Measurements from ENCODE around the gene BFAR. TPM values are rescaled to one million over a fixed set of nuclear protein-coding genes. Genes with fewer than 3 reads are reported as not detected.
"Not testable (repeated sequence)": the region's sequence is repeated elsewhere in the genome, so short reads cannot be mapped to it uniquely, and the experiment has no call there.

Gene BFAR
- total RNA-seq, 1 donor from 2014 or later = 74.5 TPM

DNA sequence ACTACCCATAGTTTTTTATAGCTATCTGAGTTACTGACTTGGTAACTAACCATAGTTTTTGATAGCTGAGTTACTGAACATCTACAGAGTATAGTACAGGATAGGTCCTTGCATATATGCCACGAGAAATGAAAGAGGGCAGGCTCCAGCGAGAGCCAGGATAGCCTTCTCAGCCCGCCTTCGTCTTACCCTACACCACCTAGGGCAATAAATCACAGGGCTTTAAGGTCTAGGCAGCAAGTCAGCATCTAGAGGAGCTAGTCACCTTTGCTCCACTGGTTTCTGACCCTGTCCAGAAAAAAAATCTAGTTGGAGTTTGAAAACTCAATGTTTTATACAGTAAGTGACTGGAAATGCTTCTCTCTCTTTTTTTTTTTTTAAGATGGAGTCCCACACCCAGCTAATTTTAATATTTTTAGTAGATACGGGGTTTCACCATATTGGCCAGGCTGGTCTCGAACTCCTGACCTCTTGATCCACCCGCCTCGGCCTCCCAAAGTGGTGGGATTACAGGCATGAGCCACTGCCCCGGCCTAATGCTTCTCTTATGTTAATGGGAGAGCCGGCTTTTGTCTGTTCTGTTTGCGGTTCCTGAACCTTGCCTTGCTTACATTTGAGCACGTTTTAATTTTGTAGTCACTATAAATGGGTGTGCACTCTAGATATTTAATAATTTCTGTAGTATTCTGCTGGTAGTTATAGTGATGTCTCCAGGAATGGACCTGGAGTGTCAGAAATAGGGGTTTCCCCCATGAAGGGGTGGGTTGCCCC is 2.8 kb downstream of the BFAR start:
- no peak for DNase-seq (ENCODE audit: low read depth, low spot score)
- H3K4me1 Mint-ChIP-seq = peaks cover 39% of the 10 kb centered on the region
- no peaks in the 10 kb centered on the region for H3K27me3 Mint-ChIP-seq (ENCODE audit: low read depth)
- TF ChIP-seq, protein P1, sequence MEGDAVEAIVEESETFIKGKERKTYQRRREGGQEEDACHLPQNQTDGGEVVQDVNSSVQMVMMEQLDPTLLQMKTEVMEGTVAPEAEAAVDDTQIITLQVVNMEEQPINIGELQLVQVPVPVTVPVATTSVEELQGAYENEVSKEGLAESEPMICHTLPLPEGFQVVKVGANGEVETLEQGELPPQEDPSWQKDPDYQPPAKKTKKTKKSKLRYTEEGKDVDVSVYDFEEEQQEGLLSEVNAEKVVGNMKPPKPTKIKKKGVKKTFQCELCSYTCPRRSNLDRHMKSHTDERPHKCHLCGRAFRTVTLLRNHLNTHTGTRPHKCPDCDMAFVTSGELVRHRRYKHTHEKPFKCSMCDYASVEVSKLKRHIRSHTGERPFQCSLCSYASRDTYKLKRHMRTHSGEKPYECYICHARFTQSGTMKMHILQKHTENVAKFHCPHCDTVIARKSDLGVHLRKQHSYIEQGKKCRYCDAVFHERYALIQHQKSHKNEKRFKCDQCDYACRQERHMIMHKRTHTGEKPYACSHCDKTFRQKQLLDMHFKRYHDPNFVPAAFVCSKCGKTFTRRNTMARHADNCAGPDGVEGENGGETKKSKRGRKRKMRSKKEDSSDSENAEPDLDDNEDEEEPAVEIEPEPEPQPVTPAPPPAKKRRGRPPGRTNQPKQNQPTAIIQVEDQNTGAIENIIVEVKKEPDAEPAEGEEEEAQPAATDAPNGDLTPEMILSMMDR (conservative IDR thresholded peaks at IDR 0.05) = no peak
- no peaks in the 10 kb centered on the region for H3K9me3 Mint-ChIP-seq
- peaks cover 2% of the 10 kb centered on the region for H3K36me3 Mint-ChIP-seq (ENCODE audit: low read depth)
- peak overlapping the region; percentile 13 for H3K27ac Mint-ChIP-seq (ENCODE audit: unreplicated experiment)
- H3K4me3 Mint-ChIP-seq = peak overlapping the region; percentile 100

DNA sequence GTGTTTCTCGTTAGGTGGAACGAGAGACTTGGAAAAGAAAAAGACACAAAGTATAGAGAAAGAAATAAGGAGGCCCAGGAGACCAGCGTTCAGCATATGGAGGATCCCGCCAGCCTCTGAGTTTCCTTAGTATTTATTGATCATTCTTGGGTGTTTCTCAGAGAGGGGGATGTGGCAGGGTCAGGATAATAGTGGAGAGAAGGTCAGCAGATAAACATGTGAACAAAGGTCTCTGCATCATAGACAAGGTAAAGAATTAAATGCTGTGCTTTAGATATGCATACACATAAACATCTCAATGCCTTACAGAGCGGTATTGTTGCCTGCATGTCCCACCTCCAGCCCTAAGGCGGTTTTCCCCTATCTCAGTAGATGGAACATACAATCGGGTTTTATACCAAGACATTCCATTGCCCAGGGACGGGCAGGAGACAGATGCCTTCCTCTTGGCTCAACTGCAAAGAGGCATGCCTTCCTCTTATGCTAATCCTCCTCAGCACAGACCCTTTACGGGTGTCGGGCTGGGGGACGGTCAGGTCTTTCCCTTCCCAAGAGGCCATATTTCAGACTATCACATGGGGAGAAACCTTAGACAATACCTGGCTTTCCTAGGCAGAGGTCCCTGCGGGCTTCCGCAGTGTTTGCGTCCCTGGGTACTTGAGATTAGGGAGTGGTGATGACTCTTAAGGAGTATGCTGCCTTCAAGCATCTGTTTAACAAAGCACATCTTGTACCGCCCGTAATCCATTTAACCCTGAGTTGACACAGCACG is 3.6 kb downstream of the BFAR start:
- H3K27me3 Mint-ChIP-seq (ENCODE audit: low read depth); DNase-seq (ENCODE audit: low read depth, low spot score); H3K36me3 Mint-ChIP-seq (ENCODE audit: low read depth); H3K9me3 Mint-ChIP-seq: not testable (repeated sequence)
- peaks cover 39% of the 10 kb centered on the region for H3K4me1 Mint-ChIP-seq
- H3K27ac Mint-ChIP-seq (ENCODE audit: unreplicated experiment) = peak overlapping the region; percentile 13
- peak overlapping the region; percentile 100 for H3K4me3 Mint-ChIP-seq

DNA sequence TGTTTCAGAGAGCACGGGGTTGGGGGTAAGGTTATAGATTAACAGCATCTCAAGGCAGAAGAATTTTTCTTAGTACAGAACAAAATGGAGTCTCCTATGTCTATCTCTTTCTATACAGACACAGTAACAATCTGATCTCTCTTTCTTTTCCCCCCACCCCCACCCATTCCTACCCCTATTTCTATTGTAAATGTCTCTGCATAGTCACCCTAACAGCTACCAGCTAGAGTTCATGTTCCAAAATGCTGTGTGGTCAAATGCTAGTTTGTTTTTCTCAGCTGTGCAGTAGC is 4.1 kb downstream of the BFAR start:
- not testable (repeated sequence) for H3K4me3 Mint-ChIP-seq; H3K27ac Mint-ChIP-seq (ENCODE audit: unreplicated experiment)
- H3K4me1 Mint-ChIP-seq = peaks cover 39% of the 10 kb centered on the region

DNA sequence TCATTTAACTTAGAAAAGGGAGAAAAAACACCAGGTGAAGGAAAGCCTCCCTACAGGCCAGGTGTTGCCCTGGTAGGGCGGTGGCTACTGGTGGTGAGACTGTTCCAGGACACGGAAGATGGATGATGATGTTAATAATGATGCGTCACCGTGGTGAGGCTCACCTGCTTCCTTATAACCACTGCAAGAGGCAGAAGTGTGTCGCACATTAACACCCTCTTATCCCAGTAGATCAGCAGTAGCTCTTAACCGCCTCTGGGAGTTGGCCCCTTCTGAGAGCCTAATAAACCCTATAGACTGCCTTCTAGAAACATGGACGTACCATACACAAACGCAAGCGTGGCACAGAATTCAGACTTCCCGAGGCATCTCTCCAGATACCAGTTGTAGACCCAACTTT is 7.8 kb downstream of the BFAR start:
- no peaks in the 10 kb centered on the region for H3K9me3 Mint-ChIP-seq
- no peaks in the 10 kb centered on the region for H3K27me3 Mint-ChIP-seq (ENCODE audit: low read depth)
- peaks cover 18% of the 10 kb centered on the region for H3K4me1 Mint-ChIP-seq
- H3K27ac Mint-ChIP-seq (ENCODE audit: unreplicated experiment) = no peak overlapping the region
- H3K36me3 Mint-ChIP-seq (ENCODE audit: low read depth) = peaks cover 2% of the 10 kb centered on the region
- TF ChIP-seq, protein P1 (conservative IDR thresholded peaks at IDR 0.05) = no peak
- no peak for DNase-seq (ENCODE audit: low read depth, low spot score)
- H3K4me3 Mint-ChIP-seq = no peak overlapping the region

More for the DNA sequence above, 4.1 kb downstream of the BFAR start:
- not testable (repeated sequence) for DNase-seq (ENCODE audit: low read depth, low spot score); H3K27me3 Mint-ChIP-seq (ENCODE audit: low read depth); H3K36me3 Mint-ChIP-seq (ENCODE audit: low read depth); H3K9me3 Mint-ChIP-seq

GRCh38 chr16:14641206-14641605 is 8.5 kb downstream of the BFAR start:
- no peak overlapping the region for H3K4me3 Mint-ChIP-seq
- no peaks in the 10 kb centered on the region for H3K9me3 Mint-ChIP-seq
- no peak overlapping the region for H3K27ac Mint-ChIP-seq (ENCODE audit: unreplicated experiment)
- peaks cover 12% of the 10 kb centered on the region for H3K4me1 Mint-ChIP-seq
- H3K27me3 Mint-ChIP-seq (ENCODE audit: low read depth) = no peaks in the 10 kb centered on the region
- no peak for DNase-seq (ENCODE audit: low read depth, low spot score)
- H3K36me3 Mint-ChIP-seq (ENCODE audit: low read depth) = peaks cover 2% of the 10 kb centered on the region
- TF ChIP-seq, protein P1 (conservative IDR thresholded peaks at IDR 0.05) = no peak

DNA sequence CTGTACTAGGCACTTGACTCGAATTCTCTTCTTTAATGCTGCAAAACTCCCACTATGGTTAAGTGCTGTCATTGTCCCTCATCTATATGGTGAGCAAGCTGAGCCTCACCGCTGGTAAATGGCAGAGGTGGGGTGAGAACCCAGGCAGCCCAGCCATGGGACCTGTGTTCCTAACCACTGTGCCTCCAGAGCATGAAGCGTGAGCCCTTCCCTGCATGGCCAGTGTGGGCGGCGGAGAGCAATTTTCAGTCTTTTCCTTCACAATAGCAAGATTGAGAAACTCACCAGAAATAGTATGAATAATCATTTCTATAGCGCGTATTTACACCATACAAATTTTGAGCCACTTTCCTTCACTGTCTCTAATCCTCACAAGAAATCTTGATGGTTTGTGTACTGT is 9.2 kb downstream of the BFAR start:
- Mint-ChIP-seq H3K36me3 (ENCODE audit: low read depth) (peaks cover 2% of the 10 kb centered on the region), H3K4me1 (peaks cover 5% of the 10 kb centered on the region), H3K9me3 (no peaks in the 10 kb centered on the region), H3K4me3 (no peak overlapping the region), H3K27me3 (ENCODE audit: low read depth) (no peaks in the 10 kb centered on the region), H3K27ac (ENCODE audit: unreplicated experiment) (no peak overlapping the region)
- TF ChIP-seq, protein P1 (conservative IDR thresholded peaks at IDR 0.05) = no peak
- no peak for DNase-seq (ENCODE audit: low read depth, low spot score)

Measured in neural crest cell (in vitro differentiated cells).